PC-9 (cell line): ENCODE results near the gene NFKBIE.

Source experiments
- EZH2 ChIP-seq: fragments of 200-600 bp; sonication (generic); IDR thresholded peaks from 2 replicates; pipeline ENCODE4 v1.8.0; 2017; ENCODE audit warnings: antibody characterized with exemption, low read depth
- TF ChIP-seq, protein P1 (sequence below): fragments of 200-600 bp; sonication (generic); conservative IDR thresholded peaks from 2 replicates; pipeline ENCODE4 v1.6.1; 2017; ENCODE audit warnings: mixed run types, antibody characterized with exemption, mild to moderate bottlenecking, moderate library complexity

DNA sequence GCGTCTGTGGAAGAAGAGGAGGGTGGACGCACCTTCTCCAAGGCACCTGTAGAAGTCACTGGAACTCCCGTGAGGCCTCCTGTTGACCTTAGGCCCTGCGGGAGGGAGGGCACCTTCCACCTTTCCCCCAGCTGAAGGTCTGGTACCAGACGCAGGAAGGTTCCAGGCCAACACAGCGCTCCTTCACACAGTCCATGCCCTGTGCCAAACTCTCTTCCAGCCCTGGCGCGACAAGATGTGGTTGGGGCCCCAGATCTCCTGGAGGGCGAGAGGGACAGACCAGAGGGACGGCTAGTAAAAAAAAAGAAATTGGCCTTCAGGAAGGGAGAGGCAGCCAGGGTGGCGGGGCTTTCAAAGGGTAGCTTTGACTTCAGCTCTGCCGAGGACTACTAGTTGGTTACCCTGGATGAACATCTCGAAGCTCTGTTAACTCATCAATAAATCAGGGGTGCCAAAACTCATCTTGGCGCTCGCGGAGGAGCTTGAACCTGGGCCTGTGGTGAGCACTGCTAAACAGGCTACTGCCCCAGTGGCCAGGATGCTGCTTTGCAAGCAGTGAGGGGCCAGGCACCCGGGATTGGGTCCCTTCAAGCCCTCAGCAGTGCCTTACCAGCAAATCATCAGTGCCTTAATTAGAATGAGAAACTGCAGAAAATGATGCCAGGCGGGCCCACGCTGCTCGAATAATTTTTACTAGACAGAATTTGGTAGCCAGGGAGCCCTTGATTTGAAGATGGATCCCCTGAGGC, 32.9 kb upstream of the NFKBIE start:
- TF ChIP-seq, protein P1, sequence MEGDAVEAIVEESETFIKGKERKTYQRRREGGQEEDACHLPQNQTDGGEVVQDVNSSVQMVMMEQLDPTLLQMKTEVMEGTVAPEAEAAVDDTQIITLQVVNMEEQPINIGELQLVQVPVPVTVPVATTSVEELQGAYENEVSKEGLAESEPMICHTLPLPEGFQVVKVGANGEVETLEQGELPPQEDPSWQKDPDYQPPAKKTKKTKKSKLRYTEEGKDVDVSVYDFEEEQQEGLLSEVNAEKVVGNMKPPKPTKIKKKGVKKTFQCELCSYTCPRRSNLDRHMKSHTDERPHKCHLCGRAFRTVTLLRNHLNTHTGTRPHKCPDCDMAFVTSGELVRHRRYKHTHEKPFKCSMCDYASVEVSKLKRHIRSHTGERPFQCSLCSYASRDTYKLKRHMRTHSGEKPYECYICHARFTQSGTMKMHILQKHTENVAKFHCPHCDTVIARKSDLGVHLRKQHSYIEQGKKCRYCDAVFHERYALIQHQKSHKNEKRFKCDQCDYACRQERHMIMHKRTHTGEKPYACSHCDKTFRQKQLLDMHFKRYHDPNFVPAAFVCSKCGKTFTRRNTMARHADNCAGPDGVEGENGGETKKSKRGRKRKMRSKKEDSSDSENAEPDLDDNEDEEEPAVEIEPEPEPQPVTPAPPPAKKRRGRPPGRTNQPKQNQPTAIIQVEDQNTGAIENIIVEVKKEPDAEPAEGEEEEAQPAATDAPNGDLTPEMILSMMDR = no peak
- no peak for TF ChIP-seq EZH2
